Femur (tissue), 1 donor: Measurements from ENCODE around the gene PCDH9.

ENCODE experiments used
- DNase-seq: peaks from one replicate; pipeline ENCODE4 v3.0.0-alpha.2; 2017

PCDH9 gene

DNA sequence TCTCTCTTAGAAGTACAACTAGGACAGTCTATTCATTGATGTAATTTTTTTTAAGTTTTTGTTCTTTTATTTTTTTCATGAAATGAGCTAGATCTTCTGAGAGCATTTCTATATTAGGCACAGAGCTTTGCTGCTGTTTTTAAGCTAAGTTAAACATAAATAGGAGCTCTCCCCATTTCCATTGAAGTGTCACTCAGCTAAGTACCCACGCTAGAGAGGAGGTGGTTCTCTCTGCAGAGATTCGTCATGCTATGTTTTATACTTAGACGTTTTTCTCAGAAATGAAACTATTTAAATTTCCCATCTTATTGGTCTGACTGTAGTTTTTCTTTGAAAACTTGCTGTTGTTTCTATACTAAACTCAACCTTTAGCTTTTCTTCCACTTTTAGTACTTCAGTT, 271.5 kb downstream of the PCDH9 start:
- no peak for DNase-seq

DNA sequence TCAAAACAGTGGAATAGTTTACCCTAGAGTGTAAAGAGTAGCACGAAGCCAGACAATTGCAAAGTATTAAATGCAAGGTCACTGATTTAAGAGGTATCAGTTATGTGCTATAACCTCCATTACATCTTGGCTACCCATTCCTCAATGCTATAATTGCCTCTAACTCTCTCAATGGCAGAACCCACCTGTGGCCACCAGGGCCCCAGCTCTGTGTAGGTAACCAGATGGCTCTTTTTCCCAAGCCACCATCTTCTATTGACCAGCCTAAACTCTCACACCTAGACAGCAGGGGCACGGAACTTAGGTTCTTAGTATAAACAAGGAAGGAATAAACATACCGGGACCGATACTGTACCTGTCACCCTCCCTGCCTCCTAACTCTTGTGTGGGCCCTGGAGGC, 277.6 kb downstream of the PCDH9 start:
- DNase-seq: no peak

DNA sequence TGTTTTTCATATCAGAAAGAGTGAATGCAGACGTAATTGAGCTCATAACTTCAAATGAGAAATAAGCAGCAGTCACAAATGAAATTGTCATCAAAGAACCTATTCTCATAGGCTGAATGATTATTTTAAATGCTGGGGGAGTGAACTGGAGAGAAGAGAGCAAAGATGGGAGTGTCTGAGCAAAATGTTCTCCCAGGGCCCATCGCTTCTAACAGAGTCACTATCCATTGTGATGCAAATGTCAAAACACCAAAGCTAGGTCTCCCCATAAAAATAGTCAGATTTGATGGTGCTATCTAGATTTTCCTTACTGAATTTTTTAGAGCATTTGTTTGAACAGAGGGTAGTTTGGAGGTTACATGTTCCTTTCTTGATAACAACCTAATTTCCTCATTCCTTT, 278.7 kb downstream of the PCDH9 start:
- DNase-seq: no peak

DNA sequence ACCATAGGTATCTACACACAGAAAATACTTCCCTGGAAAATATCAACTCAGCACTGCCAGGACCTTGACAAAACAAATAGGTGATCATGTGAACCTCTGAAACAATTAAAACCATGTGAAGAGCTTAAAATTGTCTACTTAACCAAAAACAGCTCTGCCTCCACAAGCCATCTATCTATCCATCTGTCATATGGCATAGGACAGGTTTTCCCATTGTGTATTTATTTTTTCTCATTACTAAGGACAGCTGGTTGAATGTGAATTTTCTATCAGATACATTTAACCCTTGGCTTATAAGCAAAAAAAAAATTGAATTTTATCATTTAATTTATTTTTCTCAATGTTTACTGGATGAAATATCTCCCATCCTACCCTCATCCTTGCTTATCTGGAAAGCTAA, 279.5 kb downstream of the PCDH9 start:
- DNase-seq: no peak

DNA sequence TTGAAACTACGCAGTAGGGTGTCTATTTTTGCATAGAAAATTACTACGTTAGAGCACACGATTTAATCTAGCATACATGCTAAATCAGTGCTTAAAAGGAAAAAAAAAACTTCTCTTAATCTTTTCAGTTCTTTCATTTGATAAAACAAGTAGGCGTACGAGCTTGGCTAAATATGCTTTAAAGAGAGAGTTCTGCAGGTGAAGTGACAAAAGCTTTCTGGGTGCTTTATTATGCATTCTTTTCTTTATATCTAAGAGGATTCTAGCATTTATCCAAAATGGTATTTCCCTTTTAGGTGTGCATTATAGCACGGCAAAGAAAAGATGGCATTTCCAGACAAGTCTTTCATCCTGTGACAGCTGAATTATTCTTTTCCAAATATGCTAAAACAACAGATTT, 281.2 kb downstream of the PCDH9 start:
- DNase-seq: no peak

DNA sequence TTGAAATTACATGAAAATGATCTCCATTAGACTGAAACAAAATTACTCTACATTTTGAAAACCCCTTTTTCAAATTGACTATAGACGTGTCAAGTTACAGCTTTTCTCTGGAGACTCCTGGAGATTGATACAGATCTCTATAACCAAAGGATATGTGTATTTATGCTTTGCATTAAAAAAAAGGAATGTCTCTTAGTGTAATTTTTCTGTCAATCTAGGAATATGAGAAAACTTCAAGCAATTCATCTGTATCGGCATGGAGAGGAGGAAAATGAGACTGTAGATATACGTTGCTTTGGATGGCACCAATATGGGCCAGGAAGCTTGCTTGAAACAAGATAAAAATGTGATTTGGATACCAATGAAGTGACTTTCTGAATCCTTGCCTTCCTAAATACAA, 286.6 kb downstream of the PCDH9 start:
- DNase-seq: no peak

DNA sequence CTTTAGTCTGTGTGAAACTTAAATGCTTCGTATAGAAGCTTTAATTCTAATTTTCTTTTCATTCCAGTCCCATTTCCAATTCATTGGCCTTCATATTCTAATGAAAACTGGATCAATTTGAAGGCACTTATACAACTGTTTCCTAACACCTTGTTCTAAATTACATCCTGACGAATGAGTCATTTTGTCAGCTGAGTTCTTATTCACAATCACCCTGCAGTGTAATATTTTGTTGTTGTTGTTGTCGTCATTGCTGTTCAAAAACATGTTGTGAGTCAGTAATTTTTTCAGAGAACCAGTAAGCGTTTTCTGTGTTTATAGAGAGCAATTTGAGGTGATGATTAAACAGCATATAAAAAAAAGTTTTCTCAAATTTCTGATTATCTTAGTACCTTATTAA, 290.0 kb downstream of the PCDH9 start:
- no peak for DNase-seq

DNA sequence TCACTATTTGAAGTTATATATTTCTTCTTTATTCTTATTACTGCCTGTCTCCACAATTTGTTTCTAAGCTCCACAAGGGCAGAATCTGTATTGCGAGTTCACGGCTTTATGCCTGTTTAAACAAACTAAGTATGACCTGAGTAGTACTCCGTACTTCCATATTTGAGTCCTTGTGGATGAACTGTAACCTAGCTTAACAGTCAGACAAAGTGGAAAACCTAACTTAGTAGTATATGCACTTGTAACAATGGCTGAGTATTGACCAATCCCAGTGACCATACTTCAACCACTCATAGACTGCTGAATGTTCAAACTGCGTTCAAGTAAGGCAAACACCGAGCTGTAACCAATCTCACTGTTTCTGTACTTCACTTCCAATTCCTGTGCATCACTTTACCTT, 292.7 kb downstream of the PCDH9 start:
- DNase-seq: no peak

DNA sequence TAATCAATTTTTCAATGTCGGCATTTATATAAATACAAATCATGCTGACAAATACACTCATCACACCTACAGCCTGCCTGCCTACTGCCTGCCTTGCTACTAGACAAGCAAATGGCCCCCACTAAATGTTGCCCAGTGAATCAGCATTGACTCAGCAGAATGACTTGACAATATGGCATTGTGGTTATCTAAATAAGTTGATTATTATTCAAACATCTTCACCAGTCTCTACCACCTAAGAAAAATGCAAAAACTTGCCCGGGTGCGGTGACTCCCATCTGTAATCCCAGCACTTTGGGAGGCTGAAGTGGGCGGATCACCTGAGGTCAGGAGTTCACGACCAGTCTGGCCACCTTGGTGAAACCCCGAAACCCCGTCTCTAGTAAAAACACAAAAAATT, 296.1 kb downstream of the PCDH9 start:
- DNase-seq: no peak

DNA sequence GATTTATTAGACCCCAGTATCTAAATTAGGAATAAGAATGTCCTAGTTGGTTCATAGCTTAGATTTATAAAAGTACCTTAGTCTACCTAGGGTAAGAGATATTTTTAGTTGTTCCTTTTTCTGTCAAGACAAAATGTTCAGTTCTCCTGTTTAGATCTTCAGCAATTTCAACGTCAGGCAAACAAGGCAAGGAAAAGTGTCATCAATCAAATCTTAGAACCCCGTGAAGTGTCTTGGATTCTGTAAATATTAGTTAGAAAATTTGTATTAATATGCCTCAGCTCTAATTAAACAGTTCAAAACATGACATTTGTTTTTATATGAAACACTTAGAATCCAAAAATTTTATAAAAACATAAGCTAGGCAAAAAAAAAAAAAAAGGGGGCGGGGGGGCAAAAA, 296.6 kb downstream of the PCDH9 start:
- no peak for DNase-seq

DNA sequence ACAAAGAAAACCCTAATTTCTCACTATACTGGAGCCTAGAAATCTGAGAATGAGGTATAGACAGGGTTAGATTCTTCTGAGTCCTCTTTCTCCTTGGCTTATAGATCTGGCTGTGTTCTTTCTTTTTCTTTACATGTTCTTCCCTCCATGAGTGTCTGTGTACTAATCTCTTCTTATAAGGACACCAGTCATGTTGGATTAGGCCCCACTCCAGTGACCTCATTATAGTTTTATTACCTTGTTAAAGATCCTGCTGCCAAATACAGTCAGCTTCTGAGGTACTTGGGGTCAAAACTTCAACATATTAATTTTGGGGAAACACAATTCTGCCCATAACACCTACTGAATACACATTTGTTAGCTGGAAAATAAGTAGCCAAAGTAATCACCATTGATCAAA, 302.6 kb downstream of the PCDH9 start:
- DNase-seq: no peak

DNA sequence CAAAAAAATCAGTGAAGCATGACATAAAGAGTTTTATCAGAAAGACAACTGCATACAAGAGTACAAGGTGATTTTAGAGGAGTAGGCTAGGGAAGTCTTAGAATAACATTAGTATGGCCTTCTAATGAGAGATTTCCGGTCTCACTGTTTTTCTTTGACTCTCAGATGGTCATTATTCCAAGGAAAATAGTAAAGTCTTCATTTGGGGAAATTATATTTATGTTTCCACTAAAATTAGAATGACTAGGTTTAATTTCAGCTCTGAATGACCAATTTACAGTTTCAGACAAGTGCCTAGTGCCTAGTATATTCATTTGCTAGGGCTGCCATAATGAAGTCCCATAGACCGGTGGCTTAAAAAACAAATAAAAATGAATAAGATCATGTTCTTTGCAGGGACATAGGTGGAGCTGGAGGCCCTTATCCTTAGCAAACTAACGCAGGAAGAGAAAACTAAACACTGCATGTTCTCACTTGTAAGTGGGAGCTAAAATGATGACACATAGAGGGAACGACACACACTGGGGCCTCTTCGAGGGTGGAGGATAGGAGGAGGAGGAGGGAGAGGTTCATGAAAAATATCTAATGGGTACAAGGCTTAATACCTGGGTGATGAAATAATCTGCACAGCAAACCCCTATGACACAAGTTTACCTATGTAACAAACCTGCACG, 303.1 kb downstream of the PCDH9 start:
- DNase-seq: no peak

DNA sequence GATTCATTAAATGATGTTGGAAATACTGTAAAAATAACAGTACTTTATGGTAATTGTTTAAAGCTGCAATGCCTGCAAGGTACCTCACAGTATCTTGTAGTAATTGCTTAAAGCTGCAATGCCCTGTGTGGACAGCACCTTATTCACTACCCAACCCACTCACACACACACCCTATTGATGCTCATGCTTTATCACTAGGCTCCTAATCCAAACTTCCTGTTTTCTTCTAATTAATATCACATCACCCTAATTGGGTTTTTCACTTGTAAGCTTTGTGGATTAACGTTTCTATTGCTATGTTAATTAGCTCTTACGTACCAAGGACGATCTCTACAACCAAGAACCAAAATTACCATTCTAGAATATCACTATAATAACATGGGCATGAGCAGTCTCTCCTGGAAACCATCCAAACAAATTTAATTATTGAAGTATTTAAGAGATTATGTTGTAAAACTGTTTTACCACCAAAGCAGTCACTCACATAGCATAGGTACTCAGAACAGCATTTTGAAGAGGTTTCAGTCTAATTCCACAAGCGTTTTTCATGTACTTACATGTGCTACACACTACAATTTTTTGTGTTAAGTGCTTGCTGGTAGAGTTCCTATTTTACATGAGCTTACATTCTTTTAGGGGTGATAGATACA, 303.8 kb downstream of the PCDH9 start:
- no peak for DNase-seq

DNA sequence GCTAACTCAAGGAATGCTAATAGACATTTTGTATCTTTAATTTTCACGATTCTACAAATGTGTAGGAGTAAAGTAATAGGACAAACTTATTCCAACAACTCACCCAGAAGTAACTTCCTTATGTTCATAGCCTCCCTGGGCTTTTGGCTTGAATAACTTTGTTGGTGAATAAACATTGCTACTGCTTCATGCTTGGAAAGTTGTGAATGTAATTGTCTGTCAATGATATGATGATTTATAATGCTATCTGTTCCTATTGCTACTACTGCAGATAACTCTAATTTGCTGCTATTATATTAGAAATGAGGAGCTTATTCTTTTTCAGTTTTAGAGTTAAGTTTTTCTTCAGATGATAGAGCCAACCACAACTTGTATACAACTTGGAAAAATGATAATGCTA, 307.7 kb downstream of the PCDH9 start:
- no peak for DNase-seq

DNA sequence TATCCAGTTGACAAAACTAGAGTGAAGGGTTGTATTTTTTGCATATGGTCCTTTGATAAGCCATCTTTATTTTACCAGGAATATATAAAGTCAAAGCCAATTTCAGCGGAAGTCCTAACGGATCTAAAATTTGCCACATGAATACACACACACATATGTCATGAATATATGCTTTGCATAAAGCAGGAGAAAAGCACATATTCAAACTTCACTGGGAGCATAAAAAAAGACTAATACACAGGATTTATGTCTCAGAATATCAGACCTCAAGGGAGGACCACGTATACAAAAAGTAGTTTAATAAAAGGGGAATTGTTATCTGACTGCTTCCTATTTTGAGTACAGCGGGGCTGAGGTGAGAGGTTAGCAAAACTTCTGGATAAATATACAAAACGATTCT, 308.7 kb downstream of the PCDH9 start:
- DNase-seq: no peak

DNA sequence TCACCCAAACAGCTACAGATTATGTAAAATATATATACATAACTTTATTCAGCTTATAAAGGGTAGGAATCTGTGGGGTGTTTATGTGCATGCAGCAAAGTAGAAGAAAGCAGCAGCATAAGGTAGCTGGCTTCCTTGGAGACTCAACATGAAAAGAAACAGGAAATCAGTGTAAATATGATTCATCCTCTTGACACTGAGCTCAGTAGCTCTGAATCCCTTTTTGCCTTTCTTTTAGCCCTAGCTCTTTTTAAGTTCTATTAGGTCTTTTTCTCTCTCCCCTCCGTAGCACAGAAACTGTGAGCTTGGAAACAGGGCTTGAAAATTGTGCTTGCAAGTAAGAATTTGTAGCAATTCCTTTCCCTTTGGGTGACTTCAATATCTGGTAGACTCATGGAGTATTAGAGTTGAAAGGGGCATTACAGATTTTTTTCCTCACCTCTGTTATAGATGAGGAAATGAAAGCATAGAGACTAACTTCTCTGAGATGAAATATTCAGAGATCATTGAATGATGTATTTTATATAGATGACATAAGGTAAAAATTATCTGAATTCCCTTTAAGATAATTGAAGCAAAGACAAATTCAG, 314.4 kb downstream of the PCDH9 start:
- no peak for DNase-seq

DNA sequence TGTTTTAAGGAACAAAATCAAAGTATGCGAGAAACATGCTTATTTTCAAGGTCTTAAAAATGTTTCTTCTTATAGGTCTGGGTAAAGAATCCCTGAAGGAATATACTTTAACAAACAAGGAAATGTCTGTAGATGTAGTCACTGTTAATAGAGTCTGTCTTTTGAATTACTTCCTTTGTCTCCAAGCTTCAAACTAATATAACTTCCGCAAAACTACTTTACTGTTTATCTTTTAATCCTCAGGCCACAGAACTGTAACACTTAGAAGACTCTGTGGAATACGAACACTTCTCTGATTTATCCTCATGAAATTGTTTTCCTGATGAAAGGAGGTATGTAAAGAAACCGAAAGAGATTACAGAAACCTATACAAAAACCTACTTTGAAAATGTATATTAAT, 316.0 kb downstream of the PCDH9 start:
- DNase-seq: no peak

DNA sequence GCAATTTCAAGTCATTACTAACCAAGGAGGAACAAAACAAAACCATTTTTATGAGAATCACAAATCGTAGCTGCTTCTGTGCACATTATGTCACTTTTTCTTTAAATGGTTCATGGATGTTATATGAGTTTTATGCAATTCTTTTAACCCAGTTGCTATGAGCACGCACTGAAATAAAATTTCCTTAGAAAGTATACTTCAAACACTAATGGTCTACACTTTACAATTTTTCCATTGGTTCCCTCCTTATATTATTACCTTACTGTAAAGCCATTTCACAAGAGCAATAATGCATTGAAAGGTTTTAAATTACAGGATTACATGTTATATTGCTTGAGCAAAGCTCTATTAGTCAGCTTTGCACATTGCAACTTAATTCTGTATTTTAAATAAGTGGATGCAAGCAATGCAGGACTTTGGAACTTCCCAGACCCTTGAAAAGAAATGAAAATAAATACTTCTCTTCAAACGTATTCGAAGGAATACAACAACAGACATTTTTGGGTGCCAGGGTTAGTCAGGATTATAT, 318.7 kb downstream of the PCDH9 start:
- no peak for DNase-seq

DNA sequence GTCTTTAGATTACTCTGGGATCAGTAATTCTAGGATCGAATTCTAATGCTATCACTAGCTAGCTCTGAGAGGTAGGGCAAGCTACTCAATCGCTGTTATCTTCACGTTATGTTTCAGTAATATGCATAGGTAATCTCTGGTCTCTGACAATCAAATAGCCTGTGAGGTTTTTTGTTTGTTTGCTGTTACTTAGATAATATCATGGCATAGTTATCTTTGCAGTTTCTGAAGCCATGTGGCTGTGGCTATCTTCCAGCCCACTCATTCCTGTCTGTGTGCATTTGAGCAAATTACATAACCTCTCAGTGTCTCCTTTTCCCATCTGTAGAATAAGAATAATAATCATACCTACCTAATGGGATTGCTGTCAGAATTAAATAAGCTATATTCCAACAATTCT, 330.2 kb downstream of the PCDH9 start:
- no peak for DNase-seq

DNA sequence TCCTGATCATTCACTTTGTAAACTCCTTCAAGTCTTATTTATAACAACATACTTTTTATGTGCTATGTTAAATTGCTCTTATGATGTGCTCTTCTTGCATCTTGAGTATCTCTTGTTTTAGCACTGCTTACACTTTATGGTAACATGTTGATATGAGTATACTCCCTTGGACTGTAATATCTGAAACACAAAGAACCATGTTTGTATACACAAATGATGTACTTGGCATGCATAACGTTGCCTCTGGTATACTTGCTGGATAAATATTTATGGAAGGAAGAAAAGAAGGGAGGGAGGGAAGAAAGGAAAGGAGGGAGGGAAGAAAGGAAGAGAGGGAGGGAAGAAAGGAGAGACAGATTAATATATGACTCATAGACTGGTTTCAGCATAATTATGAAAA, 333.2 kb downstream of the PCDH9 start:
- no peak for DNase-seq

DNA sequence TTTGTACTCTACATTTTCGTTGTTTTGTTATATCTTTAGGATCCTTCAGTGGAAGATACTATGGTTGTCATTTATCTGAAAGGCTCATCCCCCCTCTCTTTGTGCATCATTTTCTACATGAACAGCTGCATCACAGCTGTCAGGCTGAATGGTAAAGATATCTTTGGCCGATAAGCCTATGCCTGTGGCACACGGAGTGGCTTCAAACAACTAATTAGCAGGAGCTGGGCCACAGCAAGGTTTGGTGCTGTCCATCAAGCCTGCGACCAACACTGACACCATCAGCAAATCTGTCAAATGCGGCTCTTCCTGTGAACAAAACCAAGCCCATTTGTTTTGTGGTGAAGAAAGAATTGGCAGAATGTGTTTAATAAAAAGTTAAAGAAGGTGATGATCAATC, 334.4 kb downstream of the PCDH9 start:
- no peak for DNase-seq

DNA sequence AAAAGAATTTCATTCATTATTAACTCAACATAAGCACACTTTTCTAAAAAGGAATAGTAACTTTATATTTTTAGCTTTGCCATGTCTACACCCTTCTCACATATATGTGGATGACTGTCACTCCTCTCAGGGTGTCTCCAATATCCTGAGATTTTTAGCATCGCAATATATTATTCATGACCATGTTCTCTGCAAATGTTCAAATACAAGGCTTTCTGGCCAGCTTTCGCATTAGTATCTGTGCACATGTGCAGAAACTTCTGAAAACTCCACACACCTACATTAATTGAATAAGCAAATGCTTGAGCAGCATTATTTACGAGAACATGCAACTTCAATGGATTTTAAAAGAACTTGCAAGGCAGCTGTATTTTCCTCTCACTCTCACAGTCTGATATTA, 334.8 kb downstream of the PCDH9 start:
- DNase-seq: no peak

DNA sequence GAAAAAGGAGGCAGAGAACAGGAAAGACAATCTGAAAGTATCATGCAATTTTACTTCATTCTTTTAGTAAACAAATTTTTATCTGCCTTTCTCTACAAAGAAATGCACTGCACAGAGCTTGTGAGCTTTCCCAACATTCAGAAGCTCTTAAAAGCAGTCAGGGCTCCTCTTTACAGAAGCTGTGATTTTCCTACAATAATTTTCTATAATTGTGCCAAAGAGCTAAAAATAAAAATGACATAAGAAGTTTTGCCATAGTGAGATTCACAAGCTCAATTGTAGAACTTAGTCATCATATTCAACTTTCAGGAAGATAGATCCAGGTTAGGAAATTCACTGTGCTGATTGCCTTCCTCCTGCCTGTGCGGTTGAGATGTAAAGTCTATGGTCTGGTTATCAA, 341.4 kb downstream of the PCDH9 start:
- DNase-seq: no peak

DNA sequence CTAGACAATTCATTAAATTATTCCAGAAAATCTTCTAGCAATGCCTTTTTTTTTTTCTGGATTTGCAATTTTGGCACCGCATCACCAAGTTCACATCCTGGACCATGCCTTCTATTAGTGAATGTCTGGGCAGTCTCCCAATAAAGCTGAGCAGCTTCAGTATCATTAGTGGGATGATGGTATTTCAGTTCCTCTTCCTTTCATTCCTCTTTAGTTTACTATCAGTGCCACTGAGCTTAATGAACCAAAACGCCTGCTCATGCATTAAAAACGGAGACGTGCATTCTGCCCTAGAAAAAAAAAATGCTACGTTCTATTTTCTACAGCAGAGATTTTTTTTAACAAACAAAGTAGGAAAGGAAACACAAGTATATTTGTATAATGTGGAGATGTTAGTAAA, 343.0 kb downstream of the PCDH9 start:
- DNase-seq: peak; percentile 20

DNA sequence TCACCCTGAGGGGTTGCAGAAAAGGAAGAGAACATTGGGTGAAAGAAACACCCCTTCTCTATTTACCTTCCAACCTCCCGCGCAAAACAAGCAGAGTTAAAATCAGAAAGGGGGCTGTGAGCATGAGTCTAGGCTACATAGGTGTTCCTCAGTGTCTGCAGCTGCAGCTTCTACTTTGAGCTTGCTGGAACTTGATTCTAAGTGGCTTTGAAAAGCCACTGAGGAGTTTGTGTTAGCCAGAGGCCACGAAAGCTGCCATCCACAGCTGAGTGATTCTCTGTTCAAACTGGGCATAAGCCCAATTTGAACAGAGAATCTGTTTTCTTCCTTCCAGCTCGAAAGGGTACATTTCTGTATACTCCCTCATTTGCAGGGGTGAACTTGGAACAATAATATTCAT, 343.9 kb downstream of the PCDH9 start:
- DNase-seq: peak; percentile 19
